ENCODE data around the gene IFT43. TPM values are rescaled to one million over a fixed set of nuclear protein-coding genes. Genes with fewer than 3 reads are reported as not detected.

Gene IFT43
- polyA plus RNA-seq, 1 of the 3 experiments (the other 2 are of a cell fraction) = 78.8 TPM

DNA sequence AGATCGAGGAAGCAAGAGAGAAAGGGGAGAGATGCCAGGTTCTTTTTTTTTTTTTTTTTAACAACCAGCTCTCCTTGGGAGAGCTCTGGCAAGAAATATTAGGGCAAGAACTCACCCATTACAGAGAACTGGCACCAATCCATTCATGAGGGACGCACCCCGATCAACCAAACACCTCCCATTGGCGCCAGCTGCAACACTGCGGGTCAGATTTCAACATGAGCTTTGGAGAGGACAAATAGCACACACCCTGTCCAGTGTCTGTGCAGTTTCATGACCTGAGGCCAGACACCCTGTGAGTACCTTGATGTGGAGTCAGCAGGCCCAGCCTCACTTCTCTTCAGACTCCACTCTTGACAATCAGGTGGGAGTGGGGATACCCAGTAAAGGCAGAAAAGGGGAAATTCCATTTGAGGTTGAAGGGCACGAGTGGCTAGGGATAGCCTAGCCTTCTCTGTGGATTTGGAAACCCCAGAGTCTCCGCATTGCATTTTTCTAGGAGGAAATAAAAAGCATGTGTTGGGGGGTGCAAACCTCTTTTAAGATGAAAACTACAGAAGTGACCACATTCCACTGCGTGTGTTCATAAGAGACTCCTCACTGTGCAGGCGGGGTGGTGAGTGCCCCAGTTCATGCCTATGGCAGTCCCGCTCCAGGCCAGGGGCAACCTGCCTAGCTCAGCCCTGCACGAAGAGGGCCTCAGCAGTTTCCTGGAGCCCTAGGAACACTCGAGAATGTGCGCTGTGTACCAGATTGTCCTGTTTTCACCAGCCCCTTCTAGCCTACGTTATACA is 123.7 kb downstream of the IFT43 start:
- no peak for DNase-seq
- CTCF ChIA-PET = no interaction called here
- H2AFZ ChIP-seq (ENCODE audit: low read depth) = no peak overlapping the region

GRCh38 chr14:76112889-76113624 is 127.5 kb downstream of the IFT43 start:
- Histone ChIP-seq H3F3A (replicated peaks; ENCODE audit: insufficient read depth) (no peaks in the 10 kb centered on the region), H3K9me2 (no peaks in the 10 kb centered on the region), H3K4me1 (ENCODE audit: control insufficient read depth in 1 of 2, insufficient read depth in 2 of 2, low read depth in 1 of 2, low read length in 1 of 2) (peaks cover 0 to 8% of the 10 kb centered on the region in 2 experiments; a peak in 2 of 4 replicates), H3K4me3 (ENCODE audit: low read depth in 2 of 2, low read length in 1 of 2) (no peak overlapping the region), H3K4me2 (no peak overlapping the region), H3K9ac (no peak overlapping the region), H3K36me3 (replicated peaks in 1 of 2; ENCODE audit: control insufficient read depth in 1 of 2, insufficient read depth in 2 of 2, low read length in 1 of 2) (no peaks in the 10 kb centered on the region), H3K27ac (ENCODE audit: low read depth in 2 of 2, low read length in 1 of 2) (no peak overlapping the region), H3K79me2 (ENCODE audit: insufficient read depth) (no peaks in the 10 kb centered on the region), H3K27me3 (ENCODE audit: insufficient read depth) (peaks cover 8% of the 10 kb centered on the region; the same call in 1 of the 2 replicates), H2AFZ (ENCODE audit: low read depth) (no peak overlapping the region), H3K9me3 (no peaks in the 10 kb centered on the region), H4K20me1 (ENCODE audit: insufficient read depth) (no peaks in the 10 kb centered on the region)
- no peak for DNase-seq
- CTCF ChIA-PET = interaction anchor here (1.0 to 2.8 kb wide), 2 partner anchors 17 to 62 kb away, joined by 3 to 9 read pairs; no protein-coding TSS in a partner anchor
- POLR2A ChIA-PET = interaction anchor here (1.2 kb wide), 1 partner anchor 17 kb away, joined by 3 read pairs; no protein-coding TSS in a partner anchor
- WGBS (ENCODE audit: low lambda C conversion rate) = 22% methylated on average over 12 of the region's 22 CpGs
- no peak for TF ChIP-seq RAD21 (IDR thresholded peaks at IDR 0.05; ENCODE audit: low read length)
- TF ChIP-seq, protein P1, sequence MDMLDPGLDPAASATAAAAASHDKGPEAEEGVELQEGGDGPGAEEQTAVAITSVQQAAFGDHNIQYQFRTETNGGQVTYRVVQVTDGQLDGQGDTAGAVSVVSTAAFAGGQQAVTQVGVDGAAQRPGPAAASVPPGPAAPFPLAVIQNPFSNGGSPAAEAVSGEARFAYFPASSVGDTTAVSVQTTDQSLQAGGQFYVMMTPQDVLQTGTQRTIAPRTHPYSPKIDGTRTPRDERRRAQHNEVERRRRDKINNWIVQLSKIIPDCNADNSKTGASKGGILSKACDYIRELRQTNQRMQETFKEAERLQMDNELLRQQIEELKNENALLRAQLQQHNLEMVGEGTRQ (IDR thresholded peaks at IDR 0.05; ENCODE audit: borderline replicate concordance, low read depth, low read length) = no peak
- no peak for TF ChIP-seq YY1 (IDR thresholded peaks at IDR 0.05; ENCODE audit: low read depth)
- no peak for TF ChIP-seq FOXM1 (IDR thresholded peaks at IDR 0.05; ENCODE audit: low read depth)
- no peak for TF ChIP-seq ELF1 (IDR thresholded peaks at IDR 0.05)
- TF ChIP-seq, protein P2, sequence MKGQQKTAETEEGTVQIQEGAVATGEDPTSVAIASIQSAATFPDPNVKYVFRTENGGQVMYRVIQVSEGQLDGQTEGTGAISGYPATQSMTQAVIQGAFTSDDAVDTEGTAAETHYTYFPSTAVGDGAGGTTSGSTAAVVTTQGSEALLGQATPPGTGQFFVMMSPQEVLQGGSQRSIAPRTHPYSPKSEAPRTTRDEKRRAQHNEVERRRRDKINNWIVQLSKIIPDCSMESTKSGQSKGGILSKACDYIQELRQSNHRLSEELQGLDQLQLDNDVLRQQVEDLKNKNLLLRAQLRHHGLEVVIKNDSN (IDR thresholded peaks at IDR 0.05; ENCODE audit: borderline replicate concordance, low read depth) = no peak
- no peak for TF ChIP-seq POLR2AphosphoS5 (IDR thresholded peaks at IDR 0.05; ENCODE audit: low read depth, low read length)
- TF ChIP-seq, protein P3, sequence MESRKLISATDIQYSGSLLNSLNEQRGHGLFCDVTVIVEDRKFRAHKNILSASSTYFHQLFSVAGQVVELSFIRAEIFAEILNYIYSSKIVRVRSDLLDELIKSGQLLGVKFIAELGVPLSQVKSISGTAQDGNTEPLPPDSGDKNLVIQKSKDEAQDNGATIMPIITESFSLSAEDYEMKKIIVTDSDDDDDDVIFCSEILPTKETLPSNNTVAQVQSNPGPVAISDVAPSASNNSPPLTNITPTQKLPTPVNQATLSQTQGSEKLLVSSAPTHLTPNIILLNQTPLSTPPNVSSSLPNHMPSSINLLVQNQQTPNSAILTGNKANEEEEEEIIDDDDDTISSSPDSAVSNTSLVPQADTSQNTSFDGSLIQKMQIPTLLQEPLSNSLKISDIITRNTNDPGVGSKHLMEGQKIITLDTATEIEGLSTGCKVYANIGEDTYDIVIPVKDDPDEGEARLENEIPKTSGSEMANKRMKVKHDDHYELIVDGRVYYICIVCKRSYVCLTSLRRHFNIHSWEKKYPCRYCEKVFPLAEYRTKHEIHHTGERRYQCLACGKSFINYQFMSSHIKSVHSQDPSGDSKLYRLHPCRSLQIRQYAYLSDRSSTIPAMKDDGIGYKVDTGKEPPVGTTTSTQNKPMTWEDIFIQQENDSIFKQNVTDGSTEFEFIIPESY (IDR thresholded peaks at IDR 0.05; ENCODE audit: borderline replicate concordance, low read depth) = no peak
- TF ChIP-seq, protein P4, sequence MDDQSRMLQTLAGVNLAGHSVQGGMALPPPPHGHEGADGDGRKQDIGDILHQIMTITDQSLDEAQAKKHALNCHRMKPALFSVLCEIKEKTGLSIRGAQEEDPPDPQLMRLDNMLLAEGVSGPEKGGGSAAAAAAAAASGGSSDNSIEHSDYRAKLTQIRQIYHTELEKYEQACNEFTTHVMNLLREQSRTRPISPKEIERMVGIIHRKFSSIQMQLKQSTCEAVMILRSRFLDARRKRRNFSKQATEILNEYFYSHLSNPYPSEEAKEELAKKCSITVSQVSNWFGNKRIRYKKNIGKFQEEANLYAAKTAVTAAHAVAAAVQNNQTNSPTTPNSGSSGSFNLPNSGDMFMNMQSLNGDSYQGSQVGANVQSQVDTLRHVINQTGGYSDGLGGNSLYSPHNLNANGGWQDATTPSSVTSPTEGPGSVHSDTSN (IDR thresholded peaks at IDR 0.05) = no peak
- TF ChIP-seq NRF1 (IDR thresholded peaks at IDR 0.05; ENCODE audit: low read depth, low read length) = no peak
- no peak for TF ChIP-seq GABPA (IDR thresholded peaks at IDR 0.05; ENCODE audit: low read depth)

More for the DNA sequence above, 123.7 kb downstream of the IFT43 start:
- Histone ChIP-seq H4K20me1 (ENCODE audit: insufficient read depth) (no peaks in the 10 kb centered on the region), H3K9me2 (no peaks in the 10 kb centered on the region), H3F3A (replicated peaks; ENCODE audit: insufficient read depth) (no peaks in the 10 kb centered on the region), H3K9me3 (no peaks in the 10 kb centered on the region), H3K27me3 (ENCODE audit: insufficient read depth) (peaks cover 8% of the 10 kb centered on the region; the same call in 1 of the 2 replicates), H3K4me1 (ENCODE audit: control insufficient read depth in 1 of 2, insufficient read depth in 2 of 2, low read depth in 1 of 2, low read length in 1 of 2) (no peaks in the 10 kb centered on the region), H3K27ac (ENCODE audit: low read depth in 2 of 2, low read length in 1 of 2) (no peak overlapping the region), H3K9ac (no peak overlapping the region), H3K4me2 (no peak overlapping the region), H3K4me3 (ENCODE audit: low read depth in 2 of 2, low read length in 1 of 2) (no peak overlapping the region), H3K36me3 (replicated peaks in 1 of 2; ENCODE audit: control insufficient read depth in 1 of 2, insufficient read depth in 2 of 2, low read length in 1 of 2) (no peaks in the 10 kb centered on the region), H3K79me2 (ENCODE audit: insufficient read depth) (no peaks in the 10 kb centered on the region)
- POLR2A ChIA-PET = no interaction called here
- WGBS (ENCODE audit: low lambda C conversion rate) = 46% methylated on average over 11 of the region's 14 CpGs
- TF ChIP-seq ELF1 (IDR thresholded peaks at IDR 0.05) (no peak), GATA2 (CRISPR knock-in tag; IDR thresholded peaks at IDR 0.05) (no peak), GABPA (IDR thresholded peaks at IDR 0.05; ENCODE audit: low read depth) (no peak), FOXM1 (IDR thresholded peaks at IDR 0.05; ENCODE audit: low read depth) (no peak), JUND (IDR thresholded peaks at IDR 0.05) (no peak), SMC3 (IDR thresholded peaks at IDR 0.05; ENCODE audit: low read depth, low read length) (no peak), RCOR1 (IDR thresholded peaks at IDR 0.05; ENCODE audit: low read length) (no peak)
- TF ChIP-seq, protein P5, sequence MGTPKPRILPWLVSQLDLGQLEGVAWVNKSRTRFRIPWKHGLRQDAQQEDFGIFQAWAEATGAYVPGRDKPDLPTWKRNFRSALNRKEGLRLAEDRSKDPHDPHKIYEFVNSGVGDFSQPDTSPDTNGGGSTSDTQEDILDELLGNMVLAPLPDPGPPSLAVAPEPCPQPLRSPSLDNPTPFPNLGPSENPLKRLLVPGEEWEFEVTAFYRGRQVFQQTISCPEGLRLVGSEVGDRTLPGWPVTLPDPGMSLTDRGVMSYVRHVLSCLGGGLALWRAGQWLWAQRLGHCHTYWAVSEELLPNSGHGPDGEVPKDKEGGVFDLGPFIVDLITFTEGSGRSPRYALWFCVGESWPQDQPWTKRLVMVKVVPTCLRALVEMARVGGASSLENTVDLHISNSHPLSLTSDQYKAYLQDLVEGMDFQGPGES (IDR thresholded peaks at IDR 0.05; ENCODE audit: low read depth, low read length) = no peak
- TF ChIP-seq, protein P2 (IDR thresholded peaks at IDR 0.05; ENCODE audit: borderline replicate concordance, low read depth) = no peak
- TF ChIP-seq, protein P1 (IDR thresholded peaks at IDR 0.05; ENCODE audit: borderline replicate concordance, low read depth, low read length) = no peak

All from SK-N-SH (cell line).